ENCODE measurements around the gene HDAC1. TPM values are rescaled to one million over a fixed set of nuclear protein-coding genes. Genes with fewer than 3 reads are reported as not detected.

HDAC1 gene
- total and polyA plus RNA-seq, 2 of the 8 experiments (the other 6 are each of a cell fraction or from before 2014, with no cell fraction given): 111 to 125 TPM

- TF ChIP-seq POLR2AphosphoS5 (IDR thresholded peaks at IDR 0.05; ENCODE audit: low read depth, low read length) (peak; percentile 47; the same call in 1 of the 2 replicates), CEBPB (IDR thresholded peaks at IDR 0.05; ENCODE audit: low read depth, low read length) (no peak), SUZ12 (IDR thresholded peaks at IDR 0.05; ENCODE audit: low read length) (no peak), SP4 (IDR thresholded peaks at IDR 0.05; ENCODE audit: low read length) (peak; percentile 74), CHD7 (IDR thresholded peaks at IDR 0.05; ENCODE audit: insufficient replicate concordance, low read length) (no peak), CBX8 (IDR thresholded peaks at IDR 0.05; ENCODE audit: borderline replicate concordance, low read depth, low read length) (no peak), POU5F1 (IDR thresholded peaks at IDR 0.05; ENCODE audit: low read depth, low read length) (no peak), TEAD4 (IDR thresholded peaks at IDR 0.05; ENCODE audit: low read depth, low read length) (no peak), EP300 (IDR thresholded peaks at IDR 0.05; ENCODE audit: borderline replicate concordance in 1 of 2, low read depth in 2 of 2, low read length in 2 of 2) (peak; percentile 30 to 92), BCL11A (IDR thresholded peaks at IDR 0.05; ENCODE audit: low read depth in 2 of 2, low read length in 2 of 2) (no peak)
Measured at GRCh38 chr1:32291708-32292538, at the start of gene HDAC1 (continued).
